Measurements from ENCODE around the gene VANGL1. TPM values are rescaled to one million over a fixed set of nuclear protein-coding genes. Genes with fewer than 3 reads are reported as not detected.

VANGL1 gene
- total and polyA plus RNA-seq, 2 of the 13 experiments (the other 11 are each of a cell fraction or from before 2014, with no cell fraction given) = 5.3 to 9.4 TPM

- H4K20me1 ChIP-seq (ENCODE audit: insufficient read depth, low read length) = no peaks in the 10 kb centered on the region
- CTCF ChIA-PET (ENCODE audit: low intra/inter-chr PET ratio, low total read pairs) = no interaction called here
- no peak overlapping the region for H3K9ac ChIP-seq (ENCODE audit: insufficient read depth, low read depth, low read length)
- POLR2A ChIA-PET = no interaction called here
- DNase-seq (ENCODE audit: low spot score) (no peak), ATAC-seq (no peak), FAIRE-seq (no peak)
- H3K79me2 ChIP-seq (ENCODE audit: insufficient read depth, low read length) = no peaks in the 10 kb centered on the region
- BruUV-seq (replicated peaks) = no TSS peak
- no peak overlapping the region for H2AFZ ChIP-seq (ENCODE audit: low read length)
- 98% methylated on average over 4 of the region's 4 CpGs for WGBS (ENCODE audit: low lambda C conversion rate)
- no peaks in the 10 kb centered on the region for H3K4me1 ChIP-seq (ENCODE audit: insufficient read depth, low read length)
- H3K4me2 ChIP-seq (ENCODE audit: low read depth, low read length) = no peak overlapping the region
- in situ Hi-C loops (cut with HindIII; ENCODE audit: extremely low pct_ligation_motif_present, low pct_unique_long_range_greater_than_20kb) = no loop called here
- H3K27ac ChIP-seq (ENCODE audit: extremely low read length, insufficient read depth, low read length) = no peak overlapping the region
- H3K9me3 ChIP-seq (ENCODE audit: low read length) = no peaks in the 10 kb centered on the region
- no peak overlapping the region for H3K4me3 ChIP-seq (replicated peaks in 1 of 3; ENCODE audit: insufficient read depth in 1 of 3, low read depth in 2 of 3, low read length in 3 of 3)
- no peaks in the 10 kb centered on the region for H3K27me3 ChIP-seq (ENCODE audit: control insufficient read depth in 1 of 2, insufficient read depth in 2 of 2, low read length in 2 of 2)
- peaks cover 10 to 38% of the 10 kb centered on the region in 2 experiments for H3K36me3 ChIP-seq (replicated peaks in 1 of 2; ENCODE audit: control insufficient read depth in 1 of 2, insufficient read depth in 2 of 2, low read length in 2 of 2)
- TF ChIP-seq YEATS2 (CRISPR knock-in tag; IDR thresholded peaks at IDR 0.05; ENCODE audit: borderline replicate concordance) (no peak), IRX3 (CRISPR knock-in tag; IDR thresholded peaks at IDR 0.05; ENCODE audit: borderline replicate concordance, low read depth) (no peak), POLR2G (IDR thresholded peaks at IDR 0.05; ENCODE audit: low read depth, low read length) (no peak), NFAT5 (CRISPR knock-in tag; IDR thresholded peaks at IDR 0.05) (no peak), FOXP1 (IDR thresholded peaks at IDR 0.05) (no peak), FOXP1 (CRISPR knock-in tag; IDR thresholded peaks at IDR 0.05) (no peak), TFE3 (CRISPR knock-in tag; IDR thresholded peaks at IDR 0.05) (no peak), MEIS2 (CRISPR knock-in tag; IDR thresholded peaks at IDR 0.05) (no peak), ZNF343 (CRISPR knock-in tag; IDR thresholded peaks at IDR 0.05) (no peak), KDM5B (CRISPR knock-in tag; IDR thresholded peaks at IDR 0.05; ENCODE audit: borderline replicate concordance) (no peak), ZNF143 (CRISPR knock-in tag; IDR thresholded peaks at IDR 0.05) (no peak), REPIN1 (CRISPR knock-in tag; IDR thresholded peaks at IDR 0.05; ENCODE audit: borderline replicate concordance, low read depth) (no peak), ZBTB3 (CRISPR knock-in tag; IDR thresholded peaks at IDR 0.05; ENCODE audit: borderline replicate concordance, low read depth) (no peak), RARG (CRISPR knock-in tag; IDR thresholded peaks at IDR 0.05; ENCODE audit: low read depth) (no peak)
- TF ChIP-seq, protein P1, sequence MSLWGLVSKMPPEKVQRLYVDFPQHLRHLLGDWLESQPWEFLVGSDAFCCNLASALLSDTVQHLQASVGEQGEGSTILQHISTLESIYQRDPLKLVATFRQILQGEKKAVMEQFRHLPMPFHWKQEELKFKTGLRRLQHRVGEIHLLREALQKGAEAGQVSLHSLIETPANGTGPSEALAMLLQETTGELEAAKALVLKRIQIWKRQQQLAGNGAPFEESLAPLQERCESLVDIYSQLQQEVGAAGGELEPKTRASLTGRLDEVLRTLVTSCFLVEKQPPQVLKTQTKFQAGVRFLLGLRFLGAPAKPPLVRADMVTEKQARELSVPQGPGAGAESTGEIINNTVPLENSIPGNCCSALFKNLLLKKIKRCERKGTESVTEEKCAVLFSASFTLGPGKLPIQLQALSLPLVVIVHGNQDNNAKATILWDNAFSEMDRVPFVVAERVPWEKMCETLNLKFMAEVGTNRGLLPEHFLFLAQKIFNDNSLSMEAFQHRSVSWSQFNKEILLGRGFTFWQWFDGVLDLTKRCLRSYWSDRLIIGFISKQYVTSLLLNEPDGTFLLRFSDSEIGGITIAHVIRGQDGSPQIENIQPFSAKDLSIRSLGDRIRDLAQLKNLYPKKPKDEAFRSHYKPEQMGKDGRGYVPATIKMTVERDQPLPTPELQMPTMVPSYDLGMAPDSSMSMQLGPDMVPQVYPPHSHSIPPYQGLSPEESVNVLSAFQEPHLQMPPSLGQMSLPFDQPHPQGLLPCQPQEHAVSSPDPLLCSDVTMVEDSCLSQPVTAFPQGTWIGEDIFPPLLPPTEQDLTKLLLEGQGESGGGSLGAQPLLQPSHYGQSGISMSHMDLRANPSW (CRISPR knock-in tag; IDR thresholded peaks at IDR 0.05; ENCODE audit: borderline replicate concordance) = no peak
- TF ChIP-seq, protein P2, sequence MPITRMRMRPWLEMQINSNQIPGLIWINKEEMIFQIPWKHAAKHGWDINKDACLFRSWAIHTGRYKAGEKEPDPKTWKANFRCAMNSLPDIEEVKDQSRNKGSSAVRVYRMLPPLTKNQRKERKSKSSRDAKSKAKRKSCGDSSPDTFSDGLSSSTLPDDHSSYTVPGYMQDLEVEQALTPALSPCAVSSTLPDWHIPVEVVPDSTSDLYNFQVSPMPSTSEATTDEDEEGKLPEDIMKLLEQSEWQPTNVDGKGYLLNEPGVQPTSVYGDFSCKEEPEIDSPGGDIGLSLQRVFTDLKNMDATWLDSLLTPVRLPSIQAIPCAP (CRISPR knock-in tag; IDR thresholded peaks at IDR 0.05; ENCODE audit: low read depth) = no peak
- intact Hi-C loops (cut with micrococcal nuclease; ENCODE audit: unreplicated experiment) = no loop called here
Measured at GRCh38 chr1:115682792-115683191, 41.0 kb downstream of the VANGL1 start.
